GM21381 (cell line): Measurements from ENCODE around the gene INO80C.

Source experiments
- ATAC-seq: cut with Tn5 transposase; IDR thresholded peaks from one replicate; pipeline ENCODE4 v1.9.1; 2021; ENCODE audit warnings: mild to moderate bottlenecking, moderate library complexity; ENCODE audit not compliant: unreplicated experiment

INO80C gene

GRCh38 chr18:35435401-35435800 is 62.4 kb downstream of the INO80C start:
- no peak for ATAC-seq

- no peak for ATAC-seq
These were observed 65.2 kb downstream of the INO80C start for GRCh38 chr18:35432565-35433001.

- no peak for ATAC-seq
These were observed 66.4 kb downstream of the INO80C start for GRCh38 chr18:35431374-35431741.

- ATAC-seq: no peak
These were observed 66.9 kb downstream of the INO80C start for GRCh38 chr18:35430721-35431373.

GRCh38 chr18:35426786-35427185 is 71.0 kb downstream of the INO80C start:
- no peak for ATAC-seq

- no peak for ATAC-seq
These were observed 73.4 kb downstream of the INO80C start for GRCh38 chr18:35424356-35424755.

GRCh38 chr18:35422237-35422636 is 75.5 kb downstream of the INO80C start:
- ATAC-seq: no peak

- no peak for ATAC-seq
These were observed 79.2 kb downstream of the INO80C start for GRCh38 chr18:35418610-35419009.
